ENCODE results near the gene ITGA8. TPM values are rescaled to one million over a fixed set of nuclear protein-coding genes. Genes with fewer than 3 reads are reported as not detected.

Gene ITGA8
- total and polyA plus RNA-seq, 9 of the 15 experiments (the other 6 are each of a cell fraction or from before 2014, with no cell fraction given): 0.01 to 0.07 (median 0.04) TPM; not detected in 5

DNA sequence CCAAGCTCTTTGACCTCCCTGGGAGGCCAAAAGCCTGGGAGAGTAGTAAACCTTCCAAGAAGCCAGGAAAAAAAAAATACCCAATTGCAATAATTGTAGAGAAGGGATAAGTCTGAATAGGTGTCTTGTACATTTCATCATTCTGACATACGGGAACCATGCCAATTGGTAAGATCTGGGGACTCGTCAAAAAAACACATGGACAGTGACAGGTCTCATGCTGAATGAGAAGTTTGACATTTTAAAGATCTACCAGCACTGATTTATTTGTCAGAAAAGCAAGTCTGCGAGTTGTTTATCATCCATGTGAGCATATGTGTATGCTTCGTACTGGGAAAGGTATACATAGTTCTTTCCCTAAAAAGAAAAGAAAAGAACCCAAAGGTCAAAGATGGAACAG lies 4.1 kb upstream of the ITGA8 start:
- ChIA-PET POLR2A (interaction anchor here (1.0 kb wide), 1 partner anchor 12 kb away, joined by 3 read pairs; no protein-coding TSS in a partner anchor), CTCF (ENCODE audit: low intra/inter-chr PET ratio) (no interaction called here)
- Histone ChIP-seq H3K79me2 (ENCODE audit: control insufficient read depth, insufficient read depth, low read length) (no peaks in the 10 kb centered on the region), H3K9me1 (ENCODE audit: control insufficient read depth, insufficient read depth, low read length) (no peaks in the 10 kb centered on the region), H4K20me1 (replicated peaks; ENCODE audit: control insufficient read depth, insufficient read depth, low read length) (no peaks in the 10 kb centered on the region), H2AFZ (ENCODE audit: low read depth, low read length) (no peak overlapping the region), H3K4me2 (ENCODE audit: insufficient read depth, low read length) (no peak overlapping the region), H3K9me3 (replicated peaks; ENCODE audit: control insufficient read depth, insufficient read depth, low read depth, low read length) (no peaks in the 10 kb centered on the region), H3K4me3 (no peak overlapping the region), H3K36me3 (ENCODE audit: control insufficient read depth, insufficient read depth, low read length) (no peaks in the 10 kb centered on the region), H3K4me1 (replicated peaks in 1 of 2; ENCODE audit: control insufficient read depth in 2 of 2, insufficient read depth in 2 of 2, low read length in 2 of 2) (peaks cover 0 to 5% of the 10 kb centered on the region in 2 experiments; a peak in 3 of 5 replicates), H3K9ac (ENCODE audit: insufficient read depth in 1 of 2, low read depth in 2 of 2, low read length in 2 of 2) (no peak overlapping the region), H3K27me3 (ENCODE audit: control insufficient read depth in 2 of 2, insufficient read depth in 2 of 2, low read length in 2 of 2) (peaks cover 0 to 4% of the 10 kb centered on the region in 2 experiments; a peak in 1 of 5 replicates), H3K27ac (ENCODE audit: extremely low read depth, low read depth, low read length) (no peak overlapping the region)
- no TSS peak for BruUV-seq (replicated peaks)
- DNase-seq (ENCODE audit: extremely low read depth in 1 of 4, low spot score in 3 of 4): no peak
- FAIRE-seq: no peak
- intact Hi-C loops (cut with micrococcal nuclease) (loop anchor here (2.0 kb wide), 1 partner anchor 289 kb away; no protein-coding TSS in a partner anchor), in situ Hi-C loops (cut with MboI) (loop anchor here (25.0 kb wide), 1 partner anchor 137 kb away; no protein-coding TSS in a partner anchor)
- WGBS (ENCODE audit: insufficient coverage, low coverage, missing lambda C conversion rate): 15% methylated on average over 4 of the region's 4 CpGs
- no peak for ATAC-seq
- TF ChIP-seq ZFPM2 (CRISPR knock-in tag; IDR thresholded peaks at IDR 0.05): no peak
- no peak for TF ChIP-seq BRF1 (IDR thresholded peaks at IDR 0.05; ENCODE audit: borderline replicate concordance, extremely low read depth, insufficient read length)

- WGBS (ENCODE audit: insufficient coverage, low coverage, missing lambda C conversion rate): 27% methylated on average over 12 of the region's 13 CpGs
- no peak for DNase-seq (ENCODE audit: extremely low read depth in 1 of 4, low spot score in 3 of 4)
- H3K4me1 ChIP-seq (replicated peaks in 1 of 2; ENCODE audit: control insufficient read depth in 2 of 2, insufficient read depth in 2 of 2, low read length in 2 of 2): peaks cover 0 to 5% of the 10 kb centered on the region in 2 experiments; a peak in 3 of 5 replicates
- ChIA-PET CTCF (ENCODE audit: low intra/inter-chr PET ratio) (interaction anchor here (0.6 kb wide), 1 partner anchor 24 kb away, joined by 3 read pairs; no protein-coding TSS in a partner anchor), POLR2A (no interaction called here)
- H3K27ac ChIP-seq (ENCODE audit: extremely low read depth, low read depth, low read length): no peak overlapping the region
- no peaks in the 10 kb centered on the region for H3K79me2 ChIP-seq (ENCODE audit: control insufficient read depth, insufficient read depth, low read length)
- intact Hi-C loops (cut with micrococcal nuclease): no loop called here
- TF ChIP-seq MYNN (IDR thresholded peaks at IDR 0.05): no peak
- TF ChIP-seq MYNN (CRISPR knock-in tag; IDR thresholded peaks at IDR 0.05): no peak
- no peak for TF ChIP-seq CREB1 (IDR thresholded peaks at IDR 0.05)
- no peak for TF ChIP-seq CREB1 (CRISPR knock-in tag; IDR thresholded peaks at IDR 0.05)
- no peak for TF ChIP-seq HMGN3 (IDR thresholded peaks at IDR 0.05; ENCODE audit: borderline replicate concordance, extremely low read depth, insufficient read length, low read depth, low read length)
- no peak for TF ChIP-seq ZNF77 (CRISPR knock-in tag; IDR thresholded peaks at IDR 0.05)
- TF ChIP-seq ZNF699 (CRISPR knock-in tag; IDR thresholded peaks at IDR 0.05; ENCODE audit: insufficient replicate concordance): no peak
- no peak for TF ChIP-seq NFXL1 (CRISPR knock-in tag; IDR thresholded peaks at IDR 0.05)
- TF ChIP-seq, protein P1, sequence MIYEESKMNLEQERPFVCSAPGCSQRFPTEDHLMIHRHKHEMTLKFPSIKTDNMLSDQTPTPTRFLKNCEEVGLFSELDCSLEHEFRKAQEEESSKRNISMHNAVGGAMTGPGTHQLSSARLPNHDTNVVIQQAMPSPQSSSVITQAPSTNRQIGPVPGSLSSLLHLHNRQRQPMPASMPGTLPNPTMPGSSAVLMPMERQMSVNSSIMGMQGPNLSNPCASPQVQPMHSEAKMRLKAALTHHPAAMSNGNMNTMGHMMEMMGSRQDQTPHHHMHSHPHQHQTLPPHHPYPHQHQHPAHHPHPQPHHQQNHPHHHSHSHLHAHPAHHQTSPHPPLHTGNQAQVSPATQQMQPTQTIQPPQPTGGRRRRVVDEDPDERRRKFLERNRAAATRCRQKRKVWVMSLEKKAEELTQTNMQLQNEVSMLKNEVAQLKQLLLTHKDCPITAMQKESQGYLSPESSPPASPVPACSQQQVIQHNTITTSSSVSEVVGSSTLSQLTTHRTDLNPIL (CRISPR knock-in tag; IDR thresholded peaks at IDR 0.05): no peak
- TF ChIP-seq TCF3 (CRISPR knock-in tag; IDR thresholded peaks at IDR 0.05): no peak
- TF ChIP-seq SP1 (CRISPR knock-in tag; IDR thresholded peaks at IDR 0.05): no peak
- TF ChIP-seq MXI1 (IDR thresholded peaks at IDR 0.05; ENCODE audit: low read depth, low read length): no peak
- H3K4me3 ChIP-seq: no peak overlapping the region
- no peak for ATAC-seq
- BruUV-seq (replicated peaks): no TSS peak
- H4K20me1 ChIP-seq (replicated peaks; ENCODE audit: control insufficient read depth, insufficient read depth, low read length): no peaks in the 10 kb centered on the region
- no peak overlapping the region for H3K4me2 ChIP-seq (ENCODE audit: insufficient read depth, low read length)
- no peaks in the 10 kb centered on the region for H3K36me3 ChIP-seq (ENCODE audit: control insufficient read depth, insufficient read depth, low read length)
- no peak overlapping the region for H2AFZ ChIP-seq (ENCODE audit: low read depth, low read length)
- in situ Hi-C loops (cut with MboI): loop anchor here (25.0 kb wide), 1 partner anchor 133 kb away; no protein-coding TSS in a partner anchor
- H3K9me3 ChIP-seq (replicated peaks; ENCODE audit: control insufficient read depth, insufficient read depth, low read depth, low read length): no peaks in the 10 kb centered on the region
- FAIRE-seq: no peak
- H3K9ac ChIP-seq (ENCODE audit: insufficient read depth in 1 of 2, low read depth in 2 of 2, low read length in 2 of 2): no peak overlapping the region
- H3K9me1 ChIP-seq (ENCODE audit: control insufficient read depth, insufficient read depth, low read length): no peaks in the 10 kb centered on the region
- H3K27me3 ChIP-seq (ENCODE audit: control insufficient read depth in 2 of 2, insufficient read depth in 2 of 2, low read length in 2 of 2): peaks cover 0 to 4% of the 10 kb centered on the region in 2 experiments; a peak in 1 of 5 replicates
Observed at GRCh38 chr10:15720635-15721287, 1.0 kb upstream of the ITGA8 start.
